Testis (tissue), 2 donors: Measurements from ENCODE around the gene PPP1R14C.

Experiments
- POLR2A ChIP-seq: fragments of 450-650 bp; IDR thresholded peaks from one replicate; pipeline ENCODE4 v1.6.1; 2017; ENCODE audit warnings: antibody characterized with exemption, mild to moderate bottlenecking, moderate library complexity
- TF ChIP-seq, protein P1 (sequence below), 3 experiments: fragments of 450-650 bp in 2 of 3; fragments of 200-600 bp in 1 of 3; sonication (generic) in 1 of 3; IDR thresholded peaks; one replicate each; pipeline ENCODE4 v1.5.1; 2016 to 2019; ENCODE audit warnings: antibody characterized with exemption in 3 of 3, mild to moderate bottlenecking in 2 of 3, moderate library complexity in 1 of 3

DNA sequence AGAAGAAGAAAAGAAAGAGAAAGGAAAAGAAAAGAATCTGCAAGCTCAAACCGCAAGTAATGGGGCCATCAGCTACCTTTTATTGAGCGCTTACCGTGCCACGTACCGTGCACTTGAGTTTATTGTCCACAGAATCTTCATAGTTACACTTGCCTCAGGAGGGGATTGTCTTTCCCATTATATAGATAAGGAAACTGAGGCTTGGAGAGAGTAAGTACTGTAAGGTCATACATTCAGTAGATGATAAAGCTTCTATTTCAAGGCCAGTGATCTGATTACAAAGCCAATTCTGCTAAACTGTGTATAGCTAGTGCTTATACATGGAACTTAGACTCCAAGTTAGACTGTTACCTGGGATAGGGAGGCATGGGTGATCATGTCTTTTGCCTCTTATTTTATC lies 115.5 kb downstream of the PPP1R14C start:
- TF ChIP-seq, protein P1, sequence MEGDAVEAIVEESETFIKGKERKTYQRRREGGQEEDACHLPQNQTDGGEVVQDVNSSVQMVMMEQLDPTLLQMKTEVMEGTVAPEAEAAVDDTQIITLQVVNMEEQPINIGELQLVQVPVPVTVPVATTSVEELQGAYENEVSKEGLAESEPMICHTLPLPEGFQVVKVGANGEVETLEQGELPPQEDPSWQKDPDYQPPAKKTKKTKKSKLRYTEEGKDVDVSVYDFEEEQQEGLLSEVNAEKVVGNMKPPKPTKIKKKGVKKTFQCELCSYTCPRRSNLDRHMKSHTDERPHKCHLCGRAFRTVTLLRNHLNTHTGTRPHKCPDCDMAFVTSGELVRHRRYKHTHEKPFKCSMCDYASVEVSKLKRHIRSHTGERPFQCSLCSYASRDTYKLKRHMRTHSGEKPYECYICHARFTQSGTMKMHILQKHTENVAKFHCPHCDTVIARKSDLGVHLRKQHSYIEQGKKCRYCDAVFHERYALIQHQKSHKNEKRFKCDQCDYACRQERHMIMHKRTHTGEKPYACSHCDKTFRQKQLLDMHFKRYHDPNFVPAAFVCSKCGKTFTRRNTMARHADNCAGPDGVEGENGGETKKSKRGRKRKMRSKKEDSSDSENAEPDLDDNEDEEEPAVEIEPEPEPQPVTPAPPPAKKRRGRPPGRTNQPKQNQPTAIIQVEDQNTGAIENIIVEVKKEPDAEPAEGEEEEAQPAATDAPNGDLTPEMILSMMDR (IDR thresholded peaks at IDR 0.05): no peak
- no peak for TF ChIP-seq POLR2A
